HL-60 (cell line): ENCODE results near the gene MAP2.

Source experiments
- DNase-seq, 2 experiments: peaks; one replicate each; pipeline ENCODE4 v3.0.0-alpha.2; 2010 to 2020; ENCODE audit warnings: low read depth in 1 of 2, low spot score in 1 of 2
- H3K27ac ChIP-seq: fragments of 250-450 bp; sonication (Bioruptor Pico); replicated peaks from 2 replicates; pipeline ENCODE4 v1.5.1; 2020; ENCODE audit warnings: mild to moderate bottlenecking, moderate library complexity
- H3K27me3 ChIP-seq: fragments of 250-450 bp; sonication (Bioruptor Pico); 2 replicates; pipeline ENCODE4 v1.5.1; 2021; ENCODE audit warnings: mild to moderate bottlenecking, moderate library complexity; ENCODE audit not compliant: insufficient read depth, poor library complexity, severe bottlenecking
- H3K4me3 ChIP-seq: replicated peaks from 2 replicates; pipeline ENCODE4 v1.5.1; 2011; ENCODE audit warnings: mild to moderate bottlenecking, control low read depth, low read length; ENCODE audit not compliant: insufficient read depth
- GABPA ChIP-seq: IDR thresholded peaks from 2 replicates; pipeline ENCODE4 v1.6.1; 2012; ENCODE audit warnings: low read depth
- POLR2AphosphoS5 ChIP-seq: IDR thresholded peaks from 2 replicates; pipeline ENCODE4 v1.6.1; 2012; ENCODE audit warnings: low read depth
- SPI1 ChIP-seq: IDR thresholded peaks from 2 replicates; pipeline ENCODE4 v1.6.1; 2012; ENCODE audit warnings: low read depth, mild to moderate bottlenecking, borderline replicate concordance
- TF ChIP-seq, protein P1 (sequence below): IDR thresholded peaks from one replicate; pipeline ENCODE4 v1.5.1; 2011; ENCODE audit warnings: low read length, control low read depth, inconsistent platforms; ENCODE audit not compliant: insufficient read depth
- TF ChIP-seq, protein P2 (sequence below): IDR thresholded peaks from 2 replicates; pipeline ENCODE4 v1.6.1; 2012; ENCODE audit warnings: low read depth; ENCODE audit not compliant: insufficient replicate concordance

MAP2 gene

DNA sequence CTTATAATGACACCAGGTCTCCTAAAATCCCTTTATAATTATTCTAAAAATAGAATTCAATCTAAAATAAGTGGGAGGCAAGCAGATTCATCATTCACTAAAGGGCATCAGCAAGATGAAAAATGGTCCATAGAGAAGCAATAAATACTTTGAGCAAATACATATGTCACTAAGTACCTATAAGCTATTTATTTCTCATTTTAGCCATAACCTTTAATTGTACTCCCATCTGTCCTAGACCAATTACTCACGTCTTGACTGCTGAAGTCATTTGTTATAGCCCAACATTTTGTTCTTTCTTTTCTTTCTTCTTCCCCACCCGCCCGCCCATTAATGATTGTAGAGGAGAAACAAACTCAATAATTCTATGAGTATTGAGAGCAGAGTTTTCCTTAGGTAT is 105.7 kb downstream of the MAP2 start:
- H3K27me3 ChIP-seq: no peaks in the 10 kb centered on the region
- no peak overlapping the region for H3K27ac ChIP-seq
- H3K4me3 ChIP-seq: no peak overlapping the region
- TF ChIP-seq POLR2AphosphoS5 (no peak), GABPA (no peak), SPI1 (no peak)
- TF ChIP-seq, protein P1, sequence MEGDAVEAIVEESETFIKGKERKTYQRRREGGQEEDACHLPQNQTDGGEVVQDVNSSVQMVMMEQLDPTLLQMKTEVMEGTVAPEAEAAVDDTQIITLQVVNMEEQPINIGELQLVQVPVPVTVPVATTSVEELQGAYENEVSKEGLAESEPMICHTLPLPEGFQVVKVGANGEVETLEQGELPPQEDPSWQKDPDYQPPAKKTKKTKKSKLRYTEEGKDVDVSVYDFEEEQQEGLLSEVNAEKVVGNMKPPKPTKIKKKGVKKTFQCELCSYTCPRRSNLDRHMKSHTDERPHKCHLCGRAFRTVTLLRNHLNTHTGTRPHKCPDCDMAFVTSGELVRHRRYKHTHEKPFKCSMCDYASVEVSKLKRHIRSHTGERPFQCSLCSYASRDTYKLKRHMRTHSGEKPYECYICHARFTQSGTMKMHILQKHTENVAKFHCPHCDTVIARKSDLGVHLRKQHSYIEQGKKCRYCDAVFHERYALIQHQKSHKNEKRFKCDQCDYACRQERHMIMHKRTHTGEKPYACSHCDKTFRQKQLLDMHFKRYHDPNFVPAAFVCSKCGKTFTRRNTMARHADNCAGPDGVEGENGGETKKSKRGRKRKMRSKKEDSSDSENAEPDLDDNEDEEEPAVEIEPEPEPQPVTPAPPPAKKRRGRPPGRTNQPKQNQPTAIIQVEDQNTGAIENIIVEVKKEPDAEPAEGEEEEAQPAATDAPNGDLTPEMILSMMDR: no peak
- TF ChIP-seq, protein P2, sequence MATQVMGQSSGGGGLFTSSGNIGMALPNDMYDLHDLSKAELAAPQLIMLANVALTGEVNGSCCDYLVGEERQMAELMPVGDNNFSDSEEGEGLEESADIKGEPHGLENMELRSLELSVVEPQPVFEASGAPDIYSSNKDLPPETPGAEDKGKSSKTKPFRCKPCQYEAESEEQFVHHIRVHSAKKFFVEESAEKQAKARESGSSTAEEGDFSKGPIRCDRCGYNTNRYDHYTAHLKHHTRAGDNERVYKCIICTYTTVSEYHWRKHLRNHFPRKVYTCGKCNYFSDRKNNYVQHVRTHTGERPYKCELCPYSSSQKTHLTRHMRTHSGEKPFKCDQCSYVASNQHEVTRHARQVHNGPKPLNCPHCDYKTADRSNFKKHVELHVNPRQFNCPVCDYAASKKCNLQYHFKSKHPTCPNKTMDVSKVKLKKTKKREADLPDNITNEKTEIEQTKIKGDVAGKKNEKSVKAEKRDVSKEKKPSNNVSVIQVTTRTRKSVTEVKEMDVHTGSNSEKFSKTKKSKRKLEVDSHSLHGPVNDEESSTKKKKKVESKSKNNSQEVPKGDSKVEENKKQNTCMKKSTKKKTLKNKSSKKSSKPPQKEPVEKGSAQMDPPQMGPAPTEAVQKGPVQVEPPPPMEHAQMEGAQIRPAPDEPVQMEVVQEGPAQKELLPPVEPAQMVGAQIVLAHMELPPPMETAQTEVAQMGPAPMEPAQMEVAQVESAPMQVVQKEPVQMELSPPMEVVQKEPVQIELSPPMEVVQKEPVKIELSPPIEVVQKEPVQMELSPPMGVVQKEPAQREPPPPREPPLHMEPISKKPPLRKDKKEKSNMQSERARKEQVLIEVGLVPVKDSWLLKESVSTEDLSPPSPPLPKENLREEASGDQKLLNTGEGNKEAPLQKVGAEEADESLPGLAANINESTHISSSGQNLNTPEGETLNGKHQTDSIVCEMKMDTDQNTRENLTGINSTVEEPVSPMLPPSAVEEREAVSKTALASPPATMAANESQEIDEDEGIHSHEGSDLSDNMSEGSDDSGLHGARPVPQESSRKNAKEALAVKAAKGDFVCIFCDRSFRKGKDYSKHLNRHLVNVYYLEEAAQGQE: no peak
- no peak for DNase-seq

DNA sequence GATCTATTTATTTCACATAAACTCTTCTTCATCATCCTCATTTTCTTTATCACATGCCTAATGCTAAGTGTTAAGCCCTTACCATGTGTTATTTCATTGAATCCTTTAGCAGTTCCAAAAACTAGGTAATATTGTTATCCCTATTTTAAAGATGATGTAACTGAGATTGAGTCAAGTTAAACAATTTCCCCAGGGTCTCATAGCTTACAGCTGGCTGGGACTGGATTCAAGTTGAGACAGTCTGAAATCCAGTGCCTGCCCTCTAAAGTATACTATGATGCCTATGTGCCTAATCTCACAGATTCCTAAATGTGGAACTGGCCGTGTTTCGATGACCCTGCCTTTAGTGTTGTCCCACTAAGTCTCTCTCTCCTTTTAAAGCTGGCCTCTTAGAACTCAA is 108.5 kb downstream of the MAP2 start:
- no peaks in the 10 kb centered on the region for H3K27me3 ChIP-seq
- DNase-seq: no peak
- no peak overlapping the region for H3K4me3 ChIP-seq
- H3K27ac ChIP-seq: no peak overlapping the region
- TF ChIP-seq, protein P2: no peak

DNA sequence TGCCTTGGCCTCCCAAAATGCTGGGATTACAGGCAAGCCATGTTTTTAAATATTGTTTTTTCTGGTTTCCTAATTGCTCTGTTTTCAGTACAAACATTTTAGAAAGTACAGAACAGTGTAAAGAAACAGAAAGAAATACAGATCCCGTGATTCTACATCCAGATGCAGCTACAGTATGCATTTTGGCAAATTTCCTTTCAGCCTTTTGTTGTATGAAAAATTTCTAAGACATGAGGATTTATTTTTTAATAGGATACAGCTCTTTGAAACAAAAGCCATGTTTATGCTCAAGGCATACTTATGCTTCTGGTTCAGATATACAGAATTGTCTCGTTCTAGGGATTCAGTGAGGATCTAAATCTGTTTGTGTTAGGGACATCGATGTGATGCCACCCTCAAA is 109.5 kb downstream of the MAP2 start:
- H3K4me3 ChIP-seq: no peak overlapping the region
- no peak for DNase-seq
- no peak overlapping the region for H3K27ac ChIP-seq
- TF ChIP-seq, protein P1: no peak
- no peak for TF ChIP-seq GABPA
- TF ChIP-seq, protein P2: no peak
- no peaks in the 10 kb centered on the region for H3K27me3 ChIP-seq

DNA sequence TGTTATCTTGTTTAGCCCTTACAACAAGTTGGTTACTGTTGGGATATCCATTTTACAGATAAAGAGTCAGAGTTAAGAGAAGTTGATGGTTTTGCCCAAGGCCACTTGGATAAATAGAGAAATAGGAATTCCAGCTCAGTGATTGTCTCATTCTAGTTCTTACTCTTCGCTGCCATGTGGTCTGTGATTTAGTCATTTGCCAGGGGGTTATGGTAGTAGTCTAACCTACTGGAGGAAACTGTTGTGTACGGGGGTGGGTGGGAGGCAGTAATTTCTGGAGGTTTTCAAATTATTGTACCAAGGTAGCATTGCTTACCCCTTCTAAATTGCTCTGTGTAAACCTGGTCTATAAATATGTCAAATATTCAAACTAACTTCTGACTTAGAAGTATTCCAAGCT is 110.4 kb downstream of the MAP2 start:
- DNase-seq: no peak

More for the DNA sequence above, 110.4 kb downstream of the MAP2 start:
- H3K27ac ChIP-seq: no peak overlapping the region
- no peak overlapping the region for H3K4me3 ChIP-seq
- no peaks in the 10 kb centered on the region for H3K27me3 ChIP-seq
- TF ChIP-seq, protein P2: no peak
- TF ChIP-seq, protein P1: no peak
- no peak for TF ChIP-seq GABPA
- no peak for TF ChIP-seq SPI1
- no peak for TF ChIP-seq POLR2AphosphoS5
